Measurements from ENCODE around the gene CREBBP. TPM values are rescaled to one million over a fixed set of nuclear protein-coding genes. Genes with fewer than 3 reads are reported as not detected.

CREBBP gene
- total RNA-seq, 4 donors from 2014 or later = 58.5 to 146 (median 65.6) TPM

GRCh38 chr16:3819175-3819527 is 61.4 kb downstream of the CREBBP start:
- no peak overlapping the region for H3K4me3 ChIP-seq
- no peaks in the 10 kb centered on the region for H3K27me3 ChIP-seq
- peaks cover 12 to 19% of the 10 kb centered on the region in 2 donors for H3K4me1 ChIP-seq
- no peaks in the 10 kb centered on the region for H3K9me3 ChIP-seq
- no peaks in the 10 kb centered on the region for H3K36me3 ChIP-seq
- no peak for TF ChIP-seq CTCF (IDR thresholded peaks at IDR 0.05)
- TF ChIP-seq POLR2A (IDR thresholded peaks at IDR 0.05) = no peak
- no peak for DNase-seq
- intact Hi-C loops (cut with DNase I; ENCODE audit: low total_unique reads) = no loop called here
- H3K27ac ChIP-seq = no peak overlapping the region

- no peak overlapping the region for H3K27ac ChIP-seq
- no peaks in the 10 kb centered on the region for H3K9me3 ChIP-seq
- no peaks in the 10 kb centered on the region for H3K36me3 ChIP-seq
- no peak for TF ChIP-seq POLR2A (IDR thresholded peaks at IDR 0.05)
- no peak for TF ChIP-seq CTCF (IDR thresholded peaks at IDR 0.05)
- H3K27me3 ChIP-seq = no peaks in the 10 kb centered on the region
- intact Hi-C loops (cut with DNase I; ENCODE audit: low total_unique reads) = no loop called here
- no peak for DNase-seq
- H3K4me3 ChIP-seq = no peak overlapping the region
- peaks cover 0 to 15% of the 10 kb centered on the region in 2 donors for H3K4me1 ChIP-seq
These were observed 64.2 kb downstream of the CREBBP start for GRCh38 chr16:3816326-3816725.

- TF ChIP-seq POLR2A (IDR thresholded peaks at IDR 0.05) (no peak), CTCF (IDR thresholded peaks at IDR 0.05) (no peak)
- Histone ChIP-seq H3K4me1 (peaks cover 0 to 4% of the 10 kb centered on the region in 2 donors), H3K9me3 (no peaks in the 10 kb centered on the region), H3K27me3 (no peaks in the 10 kb centered on the region), H3K36me3 (no peaks in the 10 kb centered on the region), H3K4me3 (no peak overlapping the region), H3K27ac (no peak overlapping the region)
- no peak for DNase-seq
- intact Hi-C loops (cut with DNase I; ENCODE audit: low total_unique reads) = no loop called here
These were observed 65.8 kb downstream of the CREBBP start for GRCh38 chr16:3814755-3815154.

GRCh38 chr16:3812469-3813172 is 67.9 kb downstream of the CREBBP start:
- peaks cover 0 to 4% of the 10 kb centered on the region in 2 donors for H3K4me1 ChIP-seq
- no peaks in the 10 kb centered on the region for H3K36me3 ChIP-seq
- TF ChIP-seq POLR2A (IDR thresholded peaks at IDR 0.05) (no peak), CTCF (IDR thresholded peaks at IDR 0.05) (no peak)
- intact Hi-C loops (cut with DNase I; ENCODE audit: low total_unique reads) = no loop called here
- no peak overlapping the region for H3K4me3 ChIP-seq
- no peaks in the 10 kb centered on the region for H3K27me3 ChIP-seq
- no peak for DNase-seq
- no peaks in the 10 kb centered on the region for H3K9me3 ChIP-seq
- H3K27ac ChIP-seq = no peak overlapping the region

- Histone ChIP-seq H3K27me3 (no peaks in the 10 kb centered on the region), H3K27ac (no peak overlapping the region), H3K4me1 (peaks cover 0 to 4% of the 10 kb centered on the region in 2 donors), H3K4me3 (no peak overlapping the region), H3K9me3 (no peaks in the 10 kb centered on the region), H3K36me3 (no peaks in the 10 kb centered on the region)
- no peak for DNase-seq
- TF ChIP-seq POLR2A (IDR thresholded peaks at IDR 0.05) = no peak
- no peak for TF ChIP-seq CTCF (IDR thresholded peaks at IDR 0.05)
- intact Hi-C loops (cut with DNase I; ENCODE audit: low total_unique reads) = no loop called here
These were observed 69.7 kb downstream of the CREBBP start for GRCh38 chr16:3810818-3811217.
